H1 (cell line): ENCODE results near the gene STRN. TPM values are rescaled to one million over a fixed set of nuclear protein-coding genes. Genes with fewer than 3 reads are reported as not detected.

Source experiments
- CBX8 ChIP-seq: fragments of 300-800, 300-1000 bp; sonication (generic); IDR thresholded peaks from 2 replicates; pipeline ENCODE4 v1.7.1; 2016; ENCODE audit warnings: low read depth, low read length, borderline replicate concordance
- CHD7 ChIP-seq: fragments of 300-600 bp; sonication (generic); IDR thresholded peaks from 2 replicates; pipeline ENCODE4 v1.7.1; 2012; ENCODE audit warnings: low read length, moderate library complexity, mild to moderate bottlenecking, inconsistent platforms; ENCODE audit not compliant: insufficient replicate concordance
- CTCF ChIP-seq, 3 experiments: IDR thresholded peaks; 1 replicate in 2 of 3; 2 replicates in 1 of 3; pipeline versions ENCODE4 v1.5.1 to v1.6.1; 2011; ENCODE audit warnings: low read length in 3 of 3, mild to moderate bottlenecking in 3 of 3, inconsistent platforms in 2 of 3, low read depth in 1 of 3, moderate library complexity in 1 of 3; ENCODE audit not compliant: insufficient read depth in 1 of 3; ENCODE audit errors: control extremely low read depth in 1 of 3
- JUN ChIP-seq: IDR thresholded peaks from 2 replicates; pipeline ENCODE4 v1.6.1; 2011; ENCODE audit warnings: low read depth, mild to moderate bottlenecking, improper control_type of control experiment, low read length
- KDM4A ChIP-seq: IDR thresholded peaks from one replicate; pipeline ENCODE4 v1.7.1; 2012; ENCODE audit warnings: low read depth, mild to moderate bottlenecking, moderate library complexity, low read length, inconsistent platforms; ENCODE audit not compliant: severe bottlenecking
- RBBP5 ChIP-seq: IDR thresholded peaks from 2 replicates; pipeline ENCODE4 v1.7.1; 2012; ENCODE audit warnings: low read depth, mild to moderate bottlenecking, inconsistent platforms, low read length, moderate library complexity, borderline replicate concordance
- TAF7 ChIP-seq: optimal IDR thresholded peaks from 2 replicates; pipeline ENCODE3; 2011; ENCODE audit warnings: low read depth, mild to moderate bottlenecking, inconsistent platforms, low read length, moderate library complexity, borderline replicate concordance
- TBP ChIP-seq: IDR thresholded peaks from 2 replicates; pipeline ENCODE4 v1.6.1; 2011; ENCODE audit warnings: low read depth, low read length, improper control_type of control experiment
- YY1 ChIP-seq: IDR thresholded peaks from 2 replicates; pipeline ENCODE4 v1.6.1; 2011; ENCODE audit warnings: low read depth, mild to moderate bottlenecking, low read length
- polyA plus RNA-seq, 7 experiments: library from polyadenylated mRNA; depleted of rRNA in 3 of 7; stranded (reverse) in 5 of 7; unstranded in 2 of 7; fragments of >200 nt in 5 of 7; fragments of 200-250 nt in 2 of 7; gene quantifications; 1 replicate in 5 of 7; 2 replicates in 1 of 7; 4 replicates in 1 of 7; pipeline versions ENCODE4 v1.2.1 to v1.2.3, GENCODE V29; 2011 to 2013; ENCODE audit warnings: missing spikeins in 2 of 7, mixed read lengths in 2 of 7
- total RNA-seq: library from RNA; stranded (reverse); fragmentation: NEBNext Ultra II Directional; extraction: Animal tissue kit (Norgen Biotek cat#: 25700); gene quantifications from 2 replicates; pipeline ENCODE4 v1.2.1, GENCODE V29; 2021

Gene STRN
- total and polyA plus RNA-seq, 2 of the 8 experiments (the other 6 are each of a cell fraction or from before 2014, with no cell fraction given) = 8.3 to 47.0 TPM

GRCh38 chr2:36802952-36803351, 163.4 kb downstream of the STRN start (continued):
- no peak for TF ChIP-seq CHD7
- TF ChIP-seq TAF7 = no peak
- no peak for TF ChIP-seq JUN
- no peak for TF ChIP-seq CTCF (IDR thresholded peaks at IDR 0.05; ENCODE audit: control extremely low read depth in 1 of 3, insufficient read depth in 1 of 3, low read depth in 1 of 3, low read length in 3 of 3)
- TF ChIP-seq YY1 = no peak
- no peak for TF ChIP-seq RBBP5
- no peak for TF ChIP-seq KDM4A
- no peak for TF ChIP-seq CBX8
- TF ChIP-seq TBP = no peak
